K562 treated with DMSO at 1 percent for 24 hours (cell line): Measurements from ENCODE around the gene MPZL2. TPM values are rescaled to one million over a fixed set of nuclear protein-coding genes. Genes with fewer than 3 reads are reported as not detected.

Source experiments
- total RNA-seq: library from RNA; unstranded; fragments of 300-600 nt; gene quantifications from 2 replicates; pipeline ENCODE4 v1.2.3, GENCODE V29; 2022; ENCODE audit warnings: low read depth; ENCODE audit not compliant: insufficient read depth

The MPZL2 gene
- total RNA-seq = 0.53 and 0.58 TPM in 2 replicates

GRCh38 chr11:118263695-118264568, at the start of gene MPZL2:
Gene MPZL2 (minus strand): TSS chr11:118264297. CDS start chr11:118264153, 144 bp downstream.

GRCh38 chr11:118304568-118305248, 40.6 kb upstream of the MPZL2 start, which contains the start of gene CD3E:
Gene CD3E (plus strand): TSS chr11:118304730. CDS start chr11:118304953, 223 bp downstream.

DNA sequence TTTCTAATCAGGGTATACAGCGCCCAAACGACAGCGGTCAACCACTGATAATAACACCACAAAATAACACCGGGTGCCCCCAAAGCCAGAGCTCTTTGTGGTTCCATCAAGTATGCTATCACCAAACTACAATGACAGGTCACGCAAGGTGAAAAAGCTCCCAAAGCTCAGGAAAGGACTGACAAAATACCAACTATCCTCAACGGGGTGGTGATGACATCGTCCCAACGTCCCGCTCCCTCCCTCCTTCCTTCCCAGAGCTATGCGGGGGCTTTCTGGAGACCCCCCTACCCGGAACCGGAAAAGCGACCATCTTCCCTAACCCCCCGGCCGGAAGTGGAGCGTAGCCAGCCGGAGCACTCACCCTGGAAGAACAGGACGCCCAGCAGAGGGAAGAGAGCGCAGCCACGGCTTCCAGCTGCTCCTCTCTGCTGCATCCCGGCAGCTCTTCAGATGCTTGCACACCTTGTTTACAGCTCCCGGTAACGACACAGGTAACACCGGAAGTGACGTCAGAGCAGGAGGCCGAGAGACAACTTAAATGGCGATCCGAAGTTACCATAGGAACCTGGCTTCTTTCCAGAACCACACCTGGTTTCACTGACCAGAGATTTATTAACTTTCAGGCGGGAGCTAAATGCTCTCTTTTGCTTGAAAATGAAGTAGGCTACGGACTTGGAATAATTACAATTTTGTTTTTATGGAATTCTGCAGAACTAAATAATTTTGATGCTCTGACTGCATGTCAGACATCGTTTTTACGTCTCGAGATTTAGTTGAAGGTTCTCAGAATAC, 12.0 kb downstream of the MPZL2 start, which contains the start of gene MPZL3:
TSS of gene MPZL3 (minus strand) at position 508 of the 795 bp plus-strand sequence. CDS start at position 437, 71 bp downstream.

DNA sequence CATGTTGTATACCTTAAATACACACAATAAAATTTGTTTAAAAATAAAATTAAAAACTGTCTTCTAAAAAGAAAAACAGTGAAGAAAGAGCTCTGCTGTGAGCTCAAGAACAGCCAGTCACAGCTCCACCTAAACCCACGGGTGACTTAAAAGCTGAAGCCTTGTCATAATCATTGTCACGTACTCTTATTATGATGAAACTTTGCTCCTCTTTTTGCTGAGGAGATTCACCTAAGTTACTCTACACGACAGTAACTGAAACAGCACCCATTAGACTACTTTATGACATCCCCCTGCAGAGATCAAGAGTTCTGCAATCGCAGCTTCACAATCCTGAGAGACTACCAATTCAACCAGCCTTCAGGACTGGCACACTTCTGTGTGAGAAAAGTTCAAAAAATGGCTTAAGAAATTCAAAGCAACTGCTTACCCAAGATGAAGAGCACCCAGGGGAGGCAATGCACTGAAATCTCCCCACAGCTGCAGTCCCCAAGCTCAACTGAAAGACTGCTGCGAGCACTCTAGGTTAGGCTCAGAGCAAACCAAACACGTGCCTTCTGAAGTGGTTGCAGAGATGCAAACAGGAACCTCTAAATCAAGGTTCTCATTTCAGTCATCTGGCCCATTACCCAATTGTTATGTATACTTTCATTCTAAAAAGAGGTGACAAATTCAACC, 39.4 kb downstream of the MPZL2 start, which contains the start of gene JAML:
TSS of gene JAML (minus strand) at position 501 of the 678 bp plus-strand sequence. CDS start 10,145 bp downstream, outside the sequence.

Other genes starting within 250 kb of the MPZL2 start
- gene TMPRSS4, start 187.2 kb downstream of the MPZL2 start, total RNA-seq = 8.1 and 17.5 TPM in 2 replicates
- gene SMIM35, start 177.3 kb downstream of the MPZL2 start, total RNA-seq = 0.12 TPM in 1 of 2 replicates, not detected in the other
- gene SCN4B, start 111.5 kb downstream of the MPZL2 start, total RNA-seq = 0.06 TPM in 1 of 2 replicates, not detected in the other
- not detected in 2 replicates for gene SCN2B, start 87.7 kb downstream of the MPZL2 start, total RNA-seq
- 0.39 and 1.3 TPM in 2 replicates for gene JAML, start 39.3 kb downstream of the MPZL2 start, total RNA-seq
- 2.7 and 4.1 TPM in 2 replicates for gene MPZL3, start 11.9 kb downstream of the MPZL2 start, total RNA-seq
- 0.80 and 2.2 TPM in 2 replicates for gene CD3E, start 40.4 kb upstream of the MPZL2 start, total RNA-seq
- 14.2 and 19.0 TPM in 2 replicates for gene CD3D, start 78.4 kb upstream of the MPZL2 start, total RNA-seq
- gene CD3G, start 80.0 kb upstream of the MPZL2 start, total RNA-seq = 0.19 and 0.28 TPM in 2 replicates
- gene UBE4A, start 95.3 kb upstream of the MPZL2 start, total RNA-seq = 16.9 and 18.6 TPM in 2 replicates
- 149 and 155 TPM in 2 replicates for gene ATP5MG, start 137.3 kb upstream of the MPZL2 start, total RNA-seq
- gene KMT2A, start 172.2 kb upstream of the MPZL2 start, total RNA-seq = 17.9 and 18.5 TPM in 2 replicates